Ureter (tissue), 1 donor: ENCODE measurements around the gene ANXA4. TPM values are rescaled to one million over a fixed set of nuclear protein-coding genes. Genes with fewer than 3 reads are reported as not detected.
A peak's percentile ranks its signal among the peaks of the same experiment; 100 is the strongest.

Source experiments
- DNase-seq: peaks from one replicate; pipeline ENCODE4 v3.0.0-alpha.2; 2020; ENCODE audit warnings: low spot score
- total RNA-seq: library from RNA; stranded (reverse); gene quantifications from one replicate; pipeline ENCODE4 v1.2.4, GENCODE V29; 2023
- donor health status: DM: yes; HTN: yes; CAD: no.

Gene ANXA4
- total RNA-seq, result 169 TPM

DNA sequence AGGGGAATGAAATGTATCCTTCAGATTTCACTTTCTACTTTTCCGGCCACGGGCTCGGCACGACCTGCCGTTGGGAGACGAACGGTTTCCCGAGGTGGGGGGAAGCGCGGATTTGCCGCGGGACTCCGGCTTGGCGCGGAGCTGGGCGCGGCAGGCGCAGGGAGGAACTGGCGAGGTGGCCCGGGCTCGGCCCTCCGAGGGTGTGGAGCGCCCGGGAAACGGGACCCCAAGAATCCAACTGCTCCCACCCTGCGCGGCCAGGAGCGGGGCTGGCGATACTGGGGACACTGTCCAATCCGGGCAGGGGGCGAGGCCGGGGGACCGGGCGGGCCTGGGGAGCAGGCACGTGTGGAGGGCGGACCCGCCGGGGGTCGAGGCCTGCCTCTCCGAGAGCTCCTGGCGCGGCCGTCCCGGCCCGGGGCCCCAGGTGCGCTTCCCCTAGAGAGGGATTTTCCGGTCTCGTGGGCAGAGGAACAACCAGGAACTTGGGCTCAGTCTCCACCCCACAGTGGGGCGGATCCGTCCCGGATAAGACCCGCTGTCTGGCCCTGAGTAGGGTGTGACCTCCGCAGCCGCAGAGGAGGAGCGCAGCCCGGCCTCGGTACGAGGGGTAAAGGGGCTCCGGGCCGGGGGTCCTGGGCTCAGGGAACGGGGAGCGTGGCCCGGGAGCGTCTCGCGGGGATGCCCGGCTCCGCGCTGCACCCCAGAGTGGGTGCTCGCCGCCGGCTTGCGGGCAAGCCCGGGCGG is at the start of gene ANXA4:
TSS of gene ANXA4 (plus strand) at position 560 of the 747 bp plus-strand sequence. CDS start 39,432 bp downstream, outside the sequence.
- DNase-seq, result peak; percentile 92

GRCh38 chr2:69692424-69692823 is 49.5 kb upstream of the ANXA4 start:
- no peak for DNase-seq

- DNase-seq, result no peak
These were observed 48.7 kb upstream of the ANXA4 start for GRCh38 chr2:69693059-69693774.

DNA sequence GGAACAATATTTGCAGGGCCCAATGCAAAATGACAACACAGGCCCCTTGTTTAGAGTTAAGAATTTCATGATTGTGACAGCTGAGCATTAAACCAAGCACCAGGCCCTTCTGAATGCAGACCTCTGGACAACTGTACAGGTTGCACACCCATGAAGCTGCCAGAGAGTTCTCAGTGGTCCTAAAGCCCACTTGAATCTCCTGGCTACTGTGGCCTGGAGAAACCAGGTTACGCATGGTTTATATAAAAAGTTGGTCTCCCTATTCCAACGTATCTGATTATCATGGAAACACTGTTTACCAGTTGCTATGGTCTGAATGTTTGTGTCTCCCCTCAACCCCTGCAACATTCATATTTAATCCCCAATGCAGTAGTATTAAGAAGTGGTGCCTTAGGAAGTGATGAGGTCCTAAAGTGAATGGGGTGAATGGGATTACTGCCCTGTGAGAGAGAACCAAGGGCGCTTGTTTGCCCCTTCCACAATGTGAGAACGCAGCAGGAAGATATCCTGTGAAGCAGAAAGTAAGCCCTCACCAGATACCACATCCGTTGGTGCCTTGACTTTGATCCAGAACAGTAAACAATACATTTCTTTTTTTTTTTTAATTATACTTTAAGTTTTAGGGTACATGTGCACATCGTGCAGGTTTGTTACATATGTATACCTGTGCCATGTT is 48.0 kb upstream of the ANXA4 start:
- DNase-seq, result no peak

DNA sequence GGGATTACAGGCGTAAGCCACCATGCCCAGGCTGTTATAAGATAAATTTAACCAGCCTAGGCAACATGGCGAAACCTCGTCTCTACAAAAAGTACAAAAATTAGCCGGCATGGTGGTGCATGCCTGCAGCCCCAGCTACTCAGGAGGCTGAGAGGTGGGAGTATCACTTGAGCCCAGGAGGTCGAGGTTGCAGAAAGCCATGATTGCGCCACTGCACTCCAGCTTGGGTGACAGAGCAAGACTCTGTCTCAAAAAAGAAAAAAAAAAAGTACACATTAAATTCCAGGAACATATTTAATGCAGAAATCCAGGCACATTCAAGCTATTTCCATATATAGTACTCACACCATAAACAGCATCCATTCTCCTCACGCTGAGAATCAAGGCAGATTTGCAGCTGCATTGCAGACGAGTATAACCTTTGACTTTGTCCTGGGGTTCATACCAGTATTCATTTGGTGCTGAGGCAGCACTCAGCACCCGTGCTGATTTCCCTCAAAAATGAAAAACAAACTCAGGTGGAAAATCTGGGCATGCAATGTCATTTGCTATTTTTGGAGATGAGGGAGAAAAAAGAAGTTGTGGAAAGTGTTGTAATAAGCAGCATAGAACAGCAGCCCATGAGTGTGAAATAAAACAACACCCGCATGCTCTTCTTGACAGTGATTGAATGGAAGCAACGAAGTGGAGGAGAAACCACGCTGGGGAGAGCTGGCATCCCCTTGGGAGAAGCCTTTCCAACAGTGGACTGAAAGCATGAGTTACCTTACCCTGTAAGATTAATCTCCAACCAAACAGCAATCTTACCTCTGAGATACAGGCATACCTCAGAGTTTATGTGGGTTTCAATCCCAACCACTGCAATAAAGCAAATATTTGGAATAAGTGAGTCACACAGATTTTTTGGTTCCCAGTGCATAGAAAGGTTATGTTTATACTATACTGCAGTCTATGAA is 46.8 kb upstream of the ANXA4 start:
- no peak for DNase-seq

GRCh38 chr2:69695850-69696216 is 46.1 kb upstream of the ANXA4 start:
- no peak for DNase-seq

DNA sequence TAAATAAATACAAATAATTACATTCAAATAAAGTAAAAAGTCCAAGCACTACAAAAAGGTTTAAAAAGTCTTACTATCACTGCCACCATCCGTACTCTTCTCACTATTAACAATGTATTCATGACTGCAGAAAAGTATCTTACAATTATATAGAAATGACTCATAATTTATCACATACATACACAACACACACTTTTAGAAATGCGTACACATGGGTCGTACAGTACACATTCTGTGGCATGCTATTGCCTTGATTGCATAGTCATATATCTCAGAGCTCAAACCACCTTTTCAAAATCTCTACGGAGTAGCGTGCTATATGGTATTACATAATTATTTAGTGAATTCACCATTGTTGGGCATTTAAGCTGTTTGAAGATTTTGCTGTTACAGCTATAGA is 41.6 kb upstream of the ANXA4 start:
- DNase-seq, result no peak

GRCh38 chr2:69701100-69701945 is 40.6 kb upstream of the ANXA4 start:
- no peak for DNase-seq

- DNase-seq, result no peak
These were observed 38.7 kb upstream of the ANXA4 start for GRCh38 chr2:69703189-69703588.

- no peak for DNase-seq
These were observed 37.5 kb upstream of the ANXA4 start for GRCh38 chr2:69704446-69704845.

DNA sequence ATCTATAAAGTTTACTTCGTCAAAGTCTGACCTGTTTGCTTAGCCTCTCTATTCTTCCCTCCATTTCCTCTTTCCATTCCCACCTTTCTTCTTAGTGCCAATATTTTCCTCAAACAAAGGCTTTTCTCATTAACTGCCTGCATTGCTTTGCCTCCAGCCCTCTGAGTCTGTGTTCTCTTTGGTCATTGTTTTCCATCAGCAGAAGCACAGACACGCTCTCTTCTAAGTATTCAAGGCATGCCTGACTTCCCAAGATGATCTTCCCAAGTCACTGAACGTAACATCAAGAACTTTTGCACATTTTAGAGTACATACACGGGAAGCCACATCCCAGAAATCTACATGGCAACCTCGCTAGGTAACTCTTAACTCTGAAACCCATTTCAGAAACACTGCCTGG is 32.6 kb upstream of the ANXA4 start:
- no peak for DNase-seq

GRCh38 chr2:69711971-69712370 is 30.0 kb upstream of the ANXA4 start:
- no peak for DNase-seq

DNA sequence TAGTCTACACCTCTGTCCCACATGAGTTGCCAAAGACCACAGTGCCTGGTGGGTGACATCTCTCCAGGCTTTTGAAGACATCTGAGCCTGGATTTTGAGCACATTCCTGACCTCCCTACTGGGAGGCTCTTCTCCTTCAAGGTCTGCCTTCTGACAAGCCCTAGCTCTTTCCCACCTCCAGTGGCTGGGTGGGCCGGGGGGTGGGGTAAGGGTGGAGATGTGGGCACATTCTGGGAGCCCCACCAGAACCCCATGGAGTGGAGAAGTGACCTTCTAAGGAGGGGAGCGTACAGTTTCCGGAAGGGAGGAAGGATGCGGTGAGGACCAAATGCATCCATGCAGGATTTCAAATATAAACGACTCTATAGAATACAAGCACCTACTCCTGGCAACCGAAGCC is 27.9 kb upstream of the ANXA4 start:
- no peak for DNase-seq

DNA sequence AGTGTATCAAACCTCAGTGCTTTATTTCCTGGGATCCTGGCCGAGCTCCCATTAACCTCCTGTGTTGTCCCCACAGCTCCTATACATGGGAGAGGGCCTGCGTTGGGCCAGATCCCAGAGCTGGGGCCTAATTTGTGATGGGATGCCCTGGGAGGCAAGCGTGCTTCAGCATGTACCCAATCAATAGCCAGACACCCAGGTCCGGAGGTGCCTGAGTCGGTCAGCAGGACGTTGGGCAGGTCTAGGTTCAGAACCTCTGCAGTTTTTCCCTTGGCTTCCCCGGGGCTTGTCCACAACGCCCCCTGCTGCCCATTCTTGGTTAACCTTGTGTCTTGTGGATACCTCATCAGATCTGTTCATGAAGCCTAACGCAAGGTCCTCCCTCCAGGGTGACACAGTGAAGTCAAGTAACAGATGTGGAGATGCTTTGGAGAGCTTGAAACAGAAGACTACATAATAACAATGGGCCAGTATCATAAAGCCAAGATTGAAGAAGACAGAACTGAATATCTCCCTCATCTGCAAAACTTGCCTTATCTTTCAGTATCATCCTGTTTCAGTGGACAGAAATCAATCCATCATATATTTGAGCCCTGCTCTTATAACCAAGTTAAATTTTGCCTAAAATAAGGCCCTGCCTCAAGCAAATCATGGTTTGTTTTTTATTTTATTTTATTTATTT is 27.3 kb upstream of the ANXA4 start:
- DNase-seq, result peak; percentile 90

DNA sequence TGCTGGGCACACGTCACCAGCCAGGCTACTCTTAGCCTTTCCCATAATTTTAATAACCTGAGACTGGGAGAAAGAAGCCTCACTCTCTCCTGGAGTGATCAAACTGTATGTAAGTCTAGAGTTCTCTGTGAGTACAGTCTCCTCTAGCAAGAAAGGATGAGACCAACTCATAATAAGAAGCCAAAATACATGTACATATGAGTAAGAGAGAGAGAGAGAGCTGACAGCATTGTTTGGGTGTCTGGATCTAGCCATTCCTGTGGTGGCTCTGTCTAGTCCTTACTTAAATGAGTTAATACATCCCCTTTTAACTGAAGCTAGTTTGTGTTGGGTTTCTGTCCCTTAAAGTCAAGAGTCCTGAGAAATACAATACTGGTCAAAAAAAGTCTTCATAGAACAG is 26.0 kb upstream of the ANXA4 start:
- DNase-seq, result no peak

- DNase-seq, result no peak
These were observed 25.3 kb upstream of the ANXA4 start for GRCh38 chr2:69716555-69717120.

DNA sequence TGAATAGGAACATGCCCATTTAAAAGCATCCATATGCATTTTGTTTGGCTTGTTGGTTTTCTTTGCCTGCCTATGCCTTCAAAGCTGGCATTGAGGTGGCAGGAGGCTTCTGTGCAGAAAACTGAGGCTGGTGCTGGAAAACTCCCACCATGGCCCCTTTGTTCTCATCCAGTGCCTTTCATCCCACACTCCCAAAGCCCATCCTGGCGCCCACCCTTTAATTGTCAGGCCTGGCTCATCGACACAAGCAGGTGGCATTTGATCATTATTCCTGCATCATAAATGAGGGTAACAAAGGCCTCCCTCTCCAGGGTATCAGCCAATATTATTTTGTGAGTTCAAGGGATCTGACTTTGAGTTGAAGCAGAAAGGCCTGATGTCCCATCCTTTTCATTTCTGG is 24.7 kb upstream of the ANXA4 start:
- DNase-seq, result no peak

DNA sequence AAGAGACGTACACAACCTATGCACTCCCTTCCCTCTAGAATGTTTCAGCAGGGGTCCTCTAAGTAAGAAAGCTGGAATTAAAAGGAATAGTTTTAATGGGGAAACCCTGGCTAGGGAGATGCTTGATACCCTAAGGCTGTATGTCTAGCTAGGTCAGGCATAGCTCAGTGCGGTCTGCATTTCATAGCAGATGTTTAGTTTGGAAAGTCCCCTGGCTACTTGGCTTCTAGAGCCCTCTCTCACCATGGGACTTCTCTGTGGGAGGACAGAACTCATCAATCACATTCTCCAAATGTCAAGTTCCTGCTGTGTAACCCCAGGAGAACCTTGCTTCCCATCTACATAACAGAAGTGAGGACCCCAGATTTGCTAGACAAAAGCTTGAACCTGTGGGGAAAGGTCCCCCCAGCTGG is 24.1 kb upstream of the ANXA4 start:
- DNase-seq, result no peak

DNA sequence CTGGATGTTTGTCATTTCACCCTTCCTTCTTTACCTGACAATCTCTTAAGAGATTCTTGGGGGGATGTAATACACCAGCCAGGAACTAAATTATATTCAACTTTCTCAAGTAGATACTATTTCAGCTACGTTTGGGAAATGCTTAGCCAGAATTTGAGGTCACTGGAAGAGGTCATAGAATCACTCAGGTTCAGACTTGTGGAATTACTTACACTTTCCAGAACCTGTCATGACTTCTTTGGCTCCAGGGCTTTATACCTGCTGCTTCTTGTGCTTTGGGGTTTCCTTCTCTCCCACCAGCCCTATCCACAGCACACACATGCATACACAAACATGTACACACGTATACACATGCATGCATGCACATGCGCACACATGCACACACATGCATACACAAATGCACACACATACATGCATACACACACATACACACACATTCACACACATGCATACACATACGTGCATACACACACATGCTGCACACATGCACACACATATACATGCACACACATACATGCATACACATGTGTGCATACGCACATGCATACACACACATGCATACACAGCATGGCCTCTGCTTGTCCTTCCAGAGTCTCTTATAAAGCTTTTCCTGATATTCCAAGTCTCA is 23.5 kb upstream of the ANXA4 start:
- DNase-seq, result no peak
